ENCODE measurements around the gene NFATC4. TPM values are rescaled to one million over a fixed set of nuclear protein-coding genes. Genes with fewer than 3 reads are reported as not detected.
A peak's percentile ranks its signal among the peaks of the same experiment; 100 is the strongest.

The NFATC4 gene
- total and polyA plus RNA-seq, 2 donors (not counting 1 experiment from before 2014, with no cell fraction given), result 3.1 to 7.6 TPM

DNA sequence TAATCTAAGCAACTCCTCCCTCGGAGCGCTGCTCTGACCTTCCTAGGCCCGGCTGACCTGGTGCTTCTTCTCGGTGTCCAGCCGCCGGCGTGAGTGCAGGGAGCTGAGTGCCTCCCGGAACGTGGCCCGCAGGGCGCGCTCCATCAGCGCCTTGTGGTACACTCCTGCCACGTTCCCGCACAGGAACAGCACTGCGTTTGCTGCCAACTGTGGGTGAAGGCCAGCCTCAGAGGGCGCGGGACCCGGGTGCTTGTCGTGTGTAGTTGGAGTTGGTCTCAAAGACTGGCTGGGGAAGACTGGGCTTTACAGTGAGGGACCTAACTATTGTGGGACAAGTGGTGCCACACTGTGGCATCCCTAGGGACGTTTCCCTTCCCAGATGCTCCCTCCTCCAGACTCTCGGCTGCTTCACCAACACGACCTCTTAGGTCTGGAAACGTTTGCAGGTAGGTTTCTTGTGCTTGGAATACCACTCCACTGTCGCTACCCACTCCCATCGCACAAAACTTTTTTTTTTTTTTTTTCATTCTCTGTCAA lies 36.2 kb upstream of the NFATC4 start:
- Mint-ChIP-seq H3K9me3 (ENCODE audit: insufficient read depth) (no peaks in the 10 kb centered on the region), H3K4me3 (peak overlapping the region; percentile 93), H3K4me1 (peaks cover 44% of the 10 kb centered on the region), H3K27ac (peak overlapping the region; percentile 76), H3K27me3 (peaks cover 17% of the 10 kb centered on the region)
- H3K9ac ChIP-seq (ENCODE audit: low read length), result no peak overlapping the region
- no peak for DNase-seq
- no peak overlapping the region for H2AFZ ChIP-seq (ENCODE audit: insufficient read depth, low read depth, low read length, poor library complexity, severe bottlenecking)
- ATAC-seq (ENCODE audit: low read depth), result no peak
- no peak for TF ChIP-seq EZH2 (IDR thresholded peaks at IDR 0.05; ENCODE audit: borderline replicate concordance, insufficient read depth, low read depth, low read length, poor library complexity, severe bottlenecking)
- TF ChIP-seq, protein P1, sequence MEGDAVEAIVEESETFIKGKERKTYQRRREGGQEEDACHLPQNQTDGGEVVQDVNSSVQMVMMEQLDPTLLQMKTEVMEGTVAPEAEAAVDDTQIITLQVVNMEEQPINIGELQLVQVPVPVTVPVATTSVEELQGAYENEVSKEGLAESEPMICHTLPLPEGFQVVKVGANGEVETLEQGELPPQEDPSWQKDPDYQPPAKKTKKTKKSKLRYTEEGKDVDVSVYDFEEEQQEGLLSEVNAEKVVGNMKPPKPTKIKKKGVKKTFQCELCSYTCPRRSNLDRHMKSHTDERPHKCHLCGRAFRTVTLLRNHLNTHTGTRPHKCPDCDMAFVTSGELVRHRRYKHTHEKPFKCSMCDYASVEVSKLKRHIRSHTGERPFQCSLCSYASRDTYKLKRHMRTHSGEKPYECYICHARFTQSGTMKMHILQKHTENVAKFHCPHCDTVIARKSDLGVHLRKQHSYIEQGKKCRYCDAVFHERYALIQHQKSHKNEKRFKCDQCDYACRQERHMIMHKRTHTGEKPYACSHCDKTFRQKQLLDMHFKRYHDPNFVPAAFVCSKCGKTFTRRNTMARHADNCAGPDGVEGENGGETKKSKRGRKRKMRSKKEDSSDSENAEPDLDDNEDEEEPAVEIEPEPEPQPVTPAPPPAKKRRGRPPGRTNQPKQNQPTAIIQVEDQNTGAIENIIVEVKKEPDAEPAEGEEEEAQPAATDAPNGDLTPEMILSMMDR (IDR thresholded peaks at IDR 0.05), result no peak
- H3K79me2 ChIP-seq (ENCODE audit: control insufficient read depth, insufficient read depth, low read length), result peaks cover 4% of the 10 kb centered on the region
- H3K9me3 ChIP-seq (ENCODE audit: control extremely low read depth in 1 of 3, control insufficient read depth in 2 of 3, insufficient read depth in 1 of 3, low read length in 2 of 3), result peaks cover 0 to 9% (median 0%) of the 10 kb centered on the region in 3 donors
- ChIA-PET CTCF (interaction anchor here (0.7 to 16.1 kb wide), 21 partner anchors 9 to 274 kb away, joined by 3 to 650 read pairs (median 13); partner anchors contain the start of genes CBLN3, CIDEB, DHRS1 and KHNYN), POLR2A (interaction anchor here (0.7 to 3.5 kb wide), 8 partner anchors 20 to 110 kb away, joined by 3 to 42 read pairs (median 4); partner anchors contain the start of genes CBLN3, KHNYN and TINF2)
- WGBS (ENCODE audit: insufficient coverage), result 45% methylated on average over 26 of the region's 26 CpGs
- peak overlapping the region; percentile 88 for H3K4me2 ChIP-seq (replicated peaks; ENCODE audit: low read depth, low read length, poor library complexity, severe bottlenecking)
- peaks cover 0 to 8% of the 10 kb centered on the region in 2 experiments for H3K36me3 ChIP-seq (replicated peaks in 1 of 2; ENCODE audit: control extremely low read depth in 1 of 2, control insufficient read depth in 1 of 2, extremely low read depth in 1 of 2, insufficient read depth in 2 of 2, low read length in 1 of 2)
- no peak overlapping the region for H3K27ac ChIP-seq (ENCODE audit: low read length in 2 of 2)
- H3K4me1 ChIP-seq (ENCODE audit: control insufficient read depth in 2 of 2, insufficient read depth in 2 of 2, low read length in 2 of 2), result peaks cover 42 to 47% of the 10 kb centered on the region in 2 donors
- intact Hi-C loops (cut with micrococcal nuclease), result loop anchor here (1.0 to 10.0 kb wide), 7 partner anchors 9 to 343 kb away; partner anchors contain the start of genes LTB4R and RABGGTA
- peaks cover 12% of the 10 kb centered on the region for H4K20me1 ChIP-seq (ENCODE audit: control insufficient read depth, insufficient read depth, low read length, poor library complexity, severe bottlenecking)
- H3K27me3 ChIP-seq (replicated peaks in 1 of 4; ENCODE audit: control extremely low read depth in 1 of 4, control insufficient read depth in 3 of 4, insufficient read depth in 4 of 4, low read length in 3 of 4), result peaks cover 0 to 33% (median 19%) of the 10 kb centered on the region in 4 experiments
- peak overlapping the region in 2 of 5 experiments; percentile 37 for H3K4me3 ChIP-seq (ENCODE audit: control extremely low read depth in 1 of 5, extremely low read depth in 1 of 5, insufficient read depth in 1 of 5, low read depth in 2 of 5, low read length in 4 of 5)

Measured in B cell (primary cell).